H9 (cell line): ENCODE data around the gene WDR5. TPM values are rescaled to one million over a fixed set of nuclear protein-coding genes. Genes with fewer than 3 reads are reported as not detected.

Source experiments
- DNase-seq: peaks from one replicate; pipeline ENCODE4 v3.0.0-alpha.2; 2017
- H2AFZ ChIP-seq: one replicate; pipeline ENCODE4 v1.6.1; 2013; ENCODE audit warnings: mild to moderate bottlenecking, low read length, control low read depth, moderate library complexity
- H2AK5ac ChIP-seq: 2 replicates; pipeline ENCODE4 v1.6.1; 2013; ENCODE audit warnings: low read length, control low read depth, mixed read lengths; ENCODE audit not compliant: insufficient read length
- H2BK120ac ChIP-seq: one replicate; pipeline ENCODE4 v1.6.1; 2013; ENCODE audit warnings: low read depth, mild to moderate bottlenecking, low read length, control low read depth, inconsistent platforms; ENCODE audit not compliant: poor library complexity, severe bottlenecking
- H2BK12ac ChIP-seq: 2 replicates; pipeline ENCODE4 v1.6.1; 2013; ENCODE audit warnings: low read length, control low read depth, mixed read lengths, low read depth; ENCODE audit not compliant: insufficient read length
- H2BK15ac ChIP-seq: 2 replicates; pipeline ENCODE4 v1.6.1; 2013; ENCODE audit warnings: low read depth, low read length, control low read depth
- H2BK20ac ChIP-seq: one replicate; pipeline ENCODE4 v1.6.1; 2013; ENCODE audit warnings: low read depth, mild to moderate bottlenecking, low read length, control low read depth, inconsistent platforms; ENCODE audit not compliant: poor library complexity, severe bottlenecking
- H2BK5ac ChIP-seq: 2 replicates; pipeline ENCODE4 v1.6.1; 2013; ENCODE audit warnings: low read length, control low read depth, mixed read lengths; ENCODE audit not compliant: insufficient read length
- H3K14ac ChIP-seq: 2 replicates; pipeline ENCODE4 v1.6.1; 2013; ENCODE audit warnings: low read length, control low read depth; ENCODE audit not compliant: insufficient read depth
- H3K18ac ChIP-seq: 2 replicates; pipeline ENCODE4 v1.6.1; 2013; ENCODE audit warnings: low read depth, mild to moderate bottlenecking, mixed read lengths, low read length, control low read depth; ENCODE audit not compliant: insufficient read length
- H3K23ac ChIP-seq: 2 replicates; pipeline ENCODE4 v1.6.1; 2013; ENCODE audit warnings: low read length, control low read depth, mixed read lengths, low read depth; ENCODE audit not compliant: insufficient read length
- H3K23me2 ChIP-seq: 2 replicates; pipeline ENCODE4 v1.6.1; 2013; ENCODE audit warnings: low read depth, mild to moderate bottlenecking, mixed read lengths, low read length, control low read depth; ENCODE audit not compliant: insufficient read length, poor library complexity, severe bottlenecking
- H3K27ac ChIP-seq: 2 replicates; pipeline ENCODE4 v1.5.1; 2013; ENCODE audit warnings: low read length, control low read depth, mixed read lengths, low read depth; ENCODE audit not compliant: insufficient read length
- H3K27me3 ChIP-seq: 2 replicates; pipeline ENCODE4 v1.6.1; 2013; ENCODE audit warnings: low read length, control low read depth, inconsistent platforms; ENCODE audit not compliant: insufficient read depth
- H3K4ac ChIP-seq: 2 replicates; pipeline ENCODE4 v1.6.1; 2013; ENCODE audit warnings: low read depth, mild to moderate bottlenecking, control low read depth, inconsistent platforms, low read length, moderate library complexity
- H3K4me1 ChIP-seq: 2 replicates; pipeline ENCODE4 v1.6.1; 2013; ENCODE audit warnings: low read length, control low read depth, inconsistent platforms; ENCODE audit not compliant: insufficient read depth
- H3K4me2 ChIP-seq: 2 replicates; pipeline ENCODE4 v1.6.1; 2013; ENCODE audit warnings: low read length, control low read depth, mixed read lengths; ENCODE audit not compliant: insufficient read length, insufficient read depth
- H3K56ac ChIP-seq: 2 replicates; pipeline ENCODE4 v1.6.1; 2013; ENCODE audit warnings: low read depth, mild to moderate bottlenecking, mixed read lengths, low read length, control low read depth; ENCODE audit not compliant: insufficient read length
- H3K79me1 ChIP-seq: 2 replicates; pipeline ENCODE4 v1.6.1; 2013; ENCODE audit warnings: low read depth, mild to moderate bottlenecking, moderate library complexity, low read length, control low read depth, inconsistent platforms; ENCODE audit not compliant: insufficient read depth, poor library complexity, severe bottlenecking
- H3K79me2 ChIP-seq: 2 replicates; pipeline ENCODE4 v1.6.1; 2013; ENCODE audit warnings: low read length, control low read depth, inconsistent platforms; ENCODE audit not compliant: insufficient read depth
- H3K9ac ChIP-seq: 2 replicates; pipeline ENCODE4 v1.6.1; 2013; ENCODE audit warnings: low read length, control low read depth, mixed read lengths; ENCODE audit not compliant: insufficient read length; ENCODE audit errors: extremely low read depth
- H3K9me3 ChIP-seq: one replicate; pipeline ENCODE4 v1.6.1; 2013; ENCODE audit warnings: low read depth, low read length, inconsistent platforms; ENCODE audit not compliant: control insufficient read depth
- H3T11ph ChIP-seq: one replicate; pipeline ENCODE4 v1.6.1; 2013; ENCODE audit warnings: mild to moderate bottlenecking, low read length, control low read depth, inconsistent platforms
- H4K20me1 ChIP-seq: one replicate; pipeline ENCODE4 v1.6.1; 2013; ENCODE audit not compliant: control insufficient read depth, insufficient read length, insufficient read depth
- H4K5ac ChIP-seq: 2 replicates; pipeline ENCODE4 v1.6.1; 2013; ENCODE audit warnings: low read depth, mild to moderate bottlenecking, mixed read lengths, low read length, control low read depth; ENCODE audit not compliant: insufficient read length
- H4K8ac ChIP-seq: replicated peaks from 2 replicates; pipeline ENCODE4 v1.6.1; 2013; ENCODE audit warnings: low read length, control low read depth, mixed read lengths, low read depth; ENCODE audit not compliant: insufficient read length
- H4K91ac ChIP-seq: 2 replicates; pipeline ENCODE4 v1.6.1; 2013; ENCODE audit warnings: low read depth, mild to moderate bottlenecking, moderate library complexity, mixed read lengths, low read length, control low read depth; ENCODE audit not compliant: insufficient read length
- H3K27ac Mint-ChIP-seq, 3 experiments: 2 replicates in 2 of 3; 3 replicates in 1 of 3; pipeline ENCODE4 v1.8.0; 2020 to 2021; ENCODE audit warnings: mixed read lengths in 3 of 3, mild to moderate bottlenecking in 1 of 3, moderate library complexity in 1 of 3
- H3K27me3 Mint-ChIP-seq: 2 replicates; pipeline ENCODE4 v1.8.0; 2021; ENCODE audit warnings: low read depth, mild to moderate bottlenecking, moderate library complexity, mixed read lengths
- H3K36me3 Mint-ChIP-seq, 3 experiments: 2 replicates in 2 of 3; 3 replicates in 1 of 3; pipeline ENCODE4 v1.8.0; 2020 to 2021; ENCODE audit warnings: low read depth in 3 of 3, mixed read lengths in 3 of 3; ENCODE audit not compliant: insufficient read depth in 1 of 3
- H3K4me1 Mint-ChIP-seq, 2 experiments: 2 replicates each; pipeline ENCODE4 v1.8.0; 2020; ENCODE audit warnings: mixed read lengths in 2 of 2
- H3K4me3 Mint-ChIP-seq, 2 experiments: 2 replicates in 1 of 2; 3 replicates in 1 of 2; pipeline ENCODE4 v1.8.0; 2020 to 2021; ENCODE audit warnings: mild to moderate bottlenecking in 2 of 2, mixed read lengths in 2 of 2, moderate library complexity in 1 of 2
- H3K9me3 Mint-ChIP-seq, 2 experiments: 2 replicates in 1 of 2; 3 replicates in 1 of 2; pipeline ENCODE4 v1.8.0; 2020; ENCODE audit warnings: mild to moderate bottlenecking in 2 of 2, mixed read lengths in 2 of 2, moderate library complexity in 1 of 2
- WGBS: extraction: QIAGEN DNeasy Blood & Tissue Kit; methylation state at CpG from one replicate; pipeline ENCODE4 v1.1.7; 2013; ENCODE audit warnings: missing lambda C conversion rate, low lambda C conversion rate, mixed read lengths; ENCODE audit not compliant: insufficient read length; ENCODE audit errors: extremely low coverage; 5-methylcytosine and 5-hydroxymethylcytosine counted together
- total RNA-seq: library from RNA; stranded (reverse); gene quantifications from 2 replicates; pipeline ENCODE4 v1.2.1, GENCODE V29; 2021
- TF ChIP-seq, protein P1 (sequence below): fragments of 200-600 bp; sonication (generic); conservative IDR thresholded peaks from 3 replicates; pipeline ENCODE4 v1.8.0; 2021; ENCODE audit warnings: antibody characterized with exemption, mild to moderate bottlenecking

The WDR5 gene
- total RNA-seq, 1 experiment from 2014 or later = 72.3 TPM

DNA sequence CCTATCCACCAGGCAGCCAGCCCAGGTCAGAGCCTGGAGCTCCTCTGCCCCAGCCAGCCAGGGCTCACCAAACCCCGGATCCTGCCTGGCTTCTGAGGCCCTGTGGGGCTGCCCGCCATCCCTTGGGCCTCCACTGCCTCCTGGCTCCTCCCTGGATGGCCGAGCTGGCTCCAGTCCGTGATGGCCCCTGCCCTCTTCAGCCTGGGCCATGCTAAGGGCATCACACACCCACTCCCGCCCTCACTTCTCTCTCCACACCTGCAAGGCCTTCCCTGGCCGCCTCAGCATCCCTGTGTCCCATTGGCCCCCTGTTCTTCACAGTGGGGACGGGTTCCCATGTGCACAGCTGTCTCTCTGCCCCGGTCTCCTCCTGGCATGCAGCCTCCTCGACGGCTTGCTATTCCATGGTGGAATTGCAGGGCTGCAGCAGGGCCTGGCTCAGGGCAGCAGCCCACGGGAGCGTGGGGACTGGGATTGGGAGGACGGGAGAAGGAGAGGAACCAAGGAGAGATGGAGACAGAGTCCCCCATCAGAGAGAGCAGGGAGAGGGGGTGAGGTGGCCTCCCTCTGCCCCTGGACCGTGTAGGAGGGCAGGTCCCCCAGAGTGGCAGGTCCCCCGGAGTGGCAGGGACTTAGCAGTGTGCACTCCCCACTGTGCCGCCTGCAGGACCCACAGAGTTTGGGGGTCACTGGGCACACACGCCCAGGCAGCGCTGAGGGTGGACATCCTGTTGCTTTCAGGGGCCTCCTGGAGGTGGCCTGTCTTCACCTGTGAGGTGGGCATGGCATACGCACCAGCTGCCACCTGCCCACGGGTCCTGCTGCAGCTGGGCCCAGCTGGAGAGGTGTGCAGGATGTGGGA lies 45.1 kb downstream of the WDR5 start:
- no peaks in the 10 kb centered on the region for H3K79me2 ChIP-seq
- no peaks in the 10 kb centered on the region for H3K4me1 ChIP-seq
- Mint-ChIP-seq H3K4me3 (no peak overlapping the region; a peak in 1 of 5 replicates), H3K9me3 (peaks cover 7 to 8% of the 10 kb centered on the region in 2 experiments), H3K27ac (peak overlapping the region in 2 of 3 experiments; percentile 28 to 46; a peak in 3 of 7 replicates), H3K27me3 (peaks cover 5% of the 10 kb centered on the region; the same call in 1 of the 2 replicates), H3K36me3 (peaks cover 0 to 3% (median 0%) of the 10 kb centered on the region in 3 experiments; a peak in 2 of 7 replicates), H3K4me1 (peaks cover 0 to 2% of the 10 kb centered on the region in 2 experiments; a peak in 1 of 4 replicates)
- H3K4ac ChIP-seq = no peak overlapping the region
- no peaks in the 10 kb centered on the region for H3K27me3 ChIP-seq
- H3K9me3 ChIP-seq = no peaks in the 10 kb centered on the region
- H3K14ac ChIP-seq = no peak overlapping the region; the same call in 1 of the 2 replicates
- H3T11ph ChIP-seq = no peak overlapping the region
- no peak overlapping the region for H3K27ac ChIP-seq
- DNase-seq = no peak
- peaks cover 2% of the 10 kb centered on the region for H4K20me1 ChIP-seq
- no CpG with 5 or more reads among the region's 20 CpGs for WGBS
- no peak overlapping the region for H2BK15ac ChIP-seq
- H3K56ac ChIP-seq = no peak overlapping the region
- no peak overlapping the region for H4K5ac ChIP-seq
- no peak overlapping the region for H3K18ac ChIP-seq
- no peak overlapping the region for H2AK5ac ChIP-seq
- no peak overlapping the region for H2BK5ac ChIP-seq
- H3K79me1 ChIP-seq = no peaks in the 10 kb centered on the region
- H3K4me2 ChIP-seq = no peak overlapping the region
- H2AFZ ChIP-seq = no peak overlapping the region
- H3K23me2 ChIP-seq = no peaks in the 10 kb centered on the region
- no peak overlapping the region for H3K23ac ChIP-seq
- no peak overlapping the region for H2BK20ac ChIP-seq
- H2BK12ac ChIP-seq = no peak overlapping the region
- no peak overlapping the region for H4K8ac ChIP-seq
- TF ChIP-seq, protein P1, sequence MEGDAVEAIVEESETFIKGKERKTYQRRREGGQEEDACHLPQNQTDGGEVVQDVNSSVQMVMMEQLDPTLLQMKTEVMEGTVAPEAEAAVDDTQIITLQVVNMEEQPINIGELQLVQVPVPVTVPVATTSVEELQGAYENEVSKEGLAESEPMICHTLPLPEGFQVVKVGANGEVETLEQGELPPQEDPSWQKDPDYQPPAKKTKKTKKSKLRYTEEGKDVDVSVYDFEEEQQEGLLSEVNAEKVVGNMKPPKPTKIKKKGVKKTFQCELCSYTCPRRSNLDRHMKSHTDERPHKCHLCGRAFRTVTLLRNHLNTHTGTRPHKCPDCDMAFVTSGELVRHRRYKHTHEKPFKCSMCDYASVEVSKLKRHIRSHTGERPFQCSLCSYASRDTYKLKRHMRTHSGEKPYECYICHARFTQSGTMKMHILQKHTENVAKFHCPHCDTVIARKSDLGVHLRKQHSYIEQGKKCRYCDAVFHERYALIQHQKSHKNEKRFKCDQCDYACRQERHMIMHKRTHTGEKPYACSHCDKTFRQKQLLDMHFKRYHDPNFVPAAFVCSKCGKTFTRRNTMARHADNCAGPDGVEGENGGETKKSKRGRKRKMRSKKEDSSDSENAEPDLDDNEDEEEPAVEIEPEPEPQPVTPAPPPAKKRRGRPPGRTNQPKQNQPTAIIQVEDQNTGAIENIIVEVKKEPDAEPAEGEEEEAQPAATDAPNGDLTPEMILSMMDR = no peak
- no peak overlapping the region for H2BK120ac ChIP-seq
- no peak overlapping the region for H4K91ac ChIP-seq
- H3K9ac ChIP-seq = no peak overlapping the region
